IMR-90 (cell line): Measurements from ENCODE around the gene SSR3. TPM values are rescaled to one million over a fixed set of nuclear protein-coding genes. Genes with fewer than 3 reads are reported as not detected.

Experiments used
- ATAC-seq: fragments of 200-7000 bp; cut with Tn5 transposase; 2 replicates; pipeline ENCODE4 v1.9.1; 2020; ENCODE audit warnings: low read depth, mild to moderate bottlenecking, moderate library complexity
- BruUV-seq: library from RNA; stranded (reverse); fragments of 400-500 nt; replicated peaks from 2 replicates; lab custom pipeline; 2021; lab: Mats Ljungman, UMichigan
- CTCF ChIA-PET: fragments of 300-600 bp; formaldehyde crosslinking; extraction: SDS; loops from one replicate; lab custom pipeline; 2021; ENCODE audit warnings: antibody characterized with exemption; lab: Yijun Ruan, JAX
- POLR2A ChIA-PET: fragments of 300-600 bp; sonication (Branson Sonifier 250); formaldehyde crosslinking; loops from one replicate; lab custom pipeline; 2022; ENCODE audit warnings: antibody characterized with exemption; ENCODE audit not compliant: unreplicated experiment; lab: Charles Lee
- DNase-seq: peaks from one replicate; pipeline ENCODE4 v3.0.0; 2013
- H2AFZ ChIP-seq: replicated peaks from 2 replicates; pipeline ENCODE3; 2013; ENCODE audit warnings: low read length, mild to moderate bottlenecking; ENCODE audit not compliant: poor library complexity
- H2AK5ac ChIP-seq: 2 replicates; pipeline ENCODE4 v1.6.1; 2013; ENCODE audit warnings: low read depth, low read length, inconsistent platforms
- H2AK9ac ChIP-seq: replicated peaks from 2 replicates; pipeline ENCODE3; 2013; ENCODE audit warnings: mild to moderate bottlenecking, low read depth, low read length, moderate library complexity; ENCODE audit not compliant: poor library complexity
- H2BK120ac ChIP-seq: 2 replicates; pipeline ENCODE4 v1.6.1; 2013; ENCODE audit warnings: low read depth, low read length, inconsistent platforms
- H2BK15ac ChIP-seq: 3 replicates; pipeline ENCODE4 v1.6.1; 2013; ENCODE audit warnings: low read depth, low read length, inconsistent platforms
- H2BK20ac ChIP-seq: 2 replicates; pipeline ENCODE4 v1.6.1; 2013; ENCODE audit warnings: low read depth, mild to moderate bottlenecking, inconsistent platforms, low read length, moderate library complexity
- H2BK5ac ChIP-seq: 2 replicates; pipeline ENCODE4 v1.6.1; 2013; ENCODE audit warnings: mild to moderate bottlenecking, low read depth, low read length, inconsistent platforms; ENCODE audit not compliant: poor library complexity, severe bottlenecking
- H3K14ac ChIP-seq: replicated peaks from 2 replicates; pipeline ENCODE4 v1.6.1; 2013; ENCODE audit warnings: low read depth, low read length, inconsistent platforms
- H3K18ac ChIP-seq: 2 replicates; pipeline ENCODE4 v1.6.1; 2013; ENCODE audit warnings: low read depth, low read length, control low read depth
- H3K23ac ChIP-seq: 2 replicates; pipeline ENCODE4 v1.6.1; 2013; ENCODE audit warnings: low read depth, low read length, inconsistent platforms
- H3K27ac ChIP-seq: 2 replicates; pipeline ENCODE4 v1.5.1; 2013; ENCODE audit warnings: mild to moderate bottlenecking, control low read depth, low read length; ENCODE audit not compliant: insufficient read depth
- H3K27me3 ChIP-seq: 2 replicates; pipeline ENCODE4 v1.6.1; 2013; ENCODE audit warnings: low read length; ENCODE audit not compliant: control insufficient read depth, insufficient read depth
- H3K36me3 ChIP-seq: 2 replicates; pipeline ENCODE4 v1.6.1; 2013; ENCODE audit warnings: low read length, mixed read lengths; ENCODE audit not compliant: control insufficient read depth, insufficient read depth
- H3K4ac ChIP-seq: 2 replicates; pipeline ENCODE4 v1.6.1; 2013; ENCODE audit warnings: low read depth, low read length, inconsistent platforms
- H3K4me1 ChIP-seq: 2 replicates; pipeline ENCODE4 v1.6.1; 2013; ENCODE audit warnings: low read length, mixed read lengths; ENCODE audit not compliant: control insufficient read depth, insufficient read depth
- H3K4me2 ChIP-seq: 2 replicates; pipeline ENCODE4 v1.6.1; 2013; ENCODE audit warnings: low read depth, mild to moderate bottlenecking, control low read depth, low read length, moderate library complexity
- H3K4me3 ChIP-seq: 2 replicates; pipeline ENCODE4 v1.5.1; 2013; ENCODE audit warnings: low read depth, mild to moderate bottlenecking, control low read depth, low read length, moderate library complexity; ENCODE audit not compliant: insufficient read depth
- H3K56ac ChIP-seq: 2 replicates; pipeline ENCODE4 v1.6.1; 2013; ENCODE audit warnings: low read length, inconsistent platforms; ENCODE audit not compliant: insufficient read depth; ENCODE audit errors: extremely low read depth
- H3K79me1 ChIP-seq, 2 experiments: 2 replicates each; pipeline ENCODE4 v1.6.1; 2013; ENCODE audit warnings: low read length in 2 of 2, inconsistent platforms in 1 of 2, low read depth in 1 of 2
- H3K9ac ChIP-seq: 2 replicates; pipeline ENCODE4 v1.6.1; 2013; ENCODE audit warnings: low read depth, low read length, control low read depth
- H3K9me1 ChIP-seq: 2 replicates; pipeline ENCODE4 v1.6.1; 2013; ENCODE audit warnings: low read length, inconsistent platforms; ENCODE audit not compliant: insufficient read depth
- H3K9me3 ChIP-seq: 2 replicates; pipeline ENCODE4 v1.6.1; 2013; ENCODE audit warnings: low read length; ENCODE audit not compliant: control insufficient read depth, insufficient read depth
- H4K20me1 ChIP-seq: 2 replicates; pipeline ENCODE4 v1.6.1; 2013; ENCODE audit warnings: low read length, inconsistent platforms; ENCODE audit not compliant: insufficient read depth
- H4K5ac ChIP-seq: 2 replicates; pipeline ENCODE4 v1.6.1; 2013; ENCODE audit warnings: mild to moderate bottlenecking, low read depth, low read length, control low read depth
- H4K8ac ChIP-seq, 2 experiments: 2 replicates each; pipeline ENCODE4 v1.6.1; 2013; ENCODE audit warnings: low read depth in 2 of 2, low read length in 2 of 2, control low read depth in 1 of 2, inconsistent platforms in 1 of 2
- H4K91ac ChIP-seq: 2 replicates; pipeline ENCODE4 v1.6.1; 2013; ENCODE audit warnings: low read depth, low read length, inconsistent platforms; ENCODE audit not compliant: insufficient read depth
- POLR2A ChIP-seq: IDR thresholded peaks from 2 replicates; pipeline ENCODE4 v1.6.1; 2012; ENCODE audit warnings: mild to moderate bottlenecking, low read depth, low read length
- RFX5 ChIP-seq: IDR thresholded peaks from 2 replicates; pipeline ENCODE4 v1.8.0; 2012; ENCODE audit warnings: low read depth, mild to moderate bottlenecking, low read length, moderate library complexity
- SMC3 ChIP-seq: fragments of 150-350 bp; IDR thresholded peaks from 2 replicates; pipeline ENCODE4 v1.6.1; 2016; ENCODE audit warnings: low read depth, mild to moderate bottlenecking, antibody characterized with exemption, low read length, moderate library complexity
- WGBS, 2 experiments: methylation state at CpG; one replicate each; pipeline versions ENCODE4 v1.1.5 to v1.1.7; 2013; ENCODE audit warnings: missing lambda C conversion rate in 2 of 2; ENCODE audit not compliant: insufficient read length in 1 of 2; ENCODE audit errors: extremely low coverage in 2 of 2; 5-methylcytosine and 5-hydroxymethylcytosine counted together
- dilution Hi-C: fragments of 300-500 bp; cut with HindIII; formaldehyde crosslinking; loops from one replicate; pipeline ENCODE4 v1.14.3; 2018; ENCODE audit warnings: low sequenced_read_pairs; ENCODE audit not compliant: unreplicated experiment
- in situ Hi-C: fragments of 300-500 bp; cut with MboI; formaldehyde crosslinking; loops from 3 replicates; pipeline ENCODE4 v1.14.3; 2019; ENCODE audit warnings: low sequenced_read_pairs, inconsistent platforms, mixed read lengths
- intact Hi-C: fragments of 100-400 bp; cut with micrococcal nuclease; formaldehyde crosslinking; loops from 2 replicates; pipeline ENCODE4 v1.10.0; 2022
- polyA plus RNA-seq, 3 experiments: library from polyadenylated mRNA; depleted of rRNA; stranded (reverse); fragments of >200 nt; gene quantifications; 2 replicates each; pipeline ENCODE4 v1.2.3, GENCODE V29; 2012; ENCODE audit warnings: low replicate concordance in 1 of 3
- total RNA-seq: library from RNA; depleted of rRNA; stranded (reverse); fragments of >200 nt; gene quantifications from 2 replicates; pipeline ENCODE4 v1.2.3, GENCODE V29; 2012

Gene SSR3
- total and polyA plus RNA-seq, 2 of the 4 experiments (the other 2 are of a cell fraction): 246 to 608 TPM

DNA sequence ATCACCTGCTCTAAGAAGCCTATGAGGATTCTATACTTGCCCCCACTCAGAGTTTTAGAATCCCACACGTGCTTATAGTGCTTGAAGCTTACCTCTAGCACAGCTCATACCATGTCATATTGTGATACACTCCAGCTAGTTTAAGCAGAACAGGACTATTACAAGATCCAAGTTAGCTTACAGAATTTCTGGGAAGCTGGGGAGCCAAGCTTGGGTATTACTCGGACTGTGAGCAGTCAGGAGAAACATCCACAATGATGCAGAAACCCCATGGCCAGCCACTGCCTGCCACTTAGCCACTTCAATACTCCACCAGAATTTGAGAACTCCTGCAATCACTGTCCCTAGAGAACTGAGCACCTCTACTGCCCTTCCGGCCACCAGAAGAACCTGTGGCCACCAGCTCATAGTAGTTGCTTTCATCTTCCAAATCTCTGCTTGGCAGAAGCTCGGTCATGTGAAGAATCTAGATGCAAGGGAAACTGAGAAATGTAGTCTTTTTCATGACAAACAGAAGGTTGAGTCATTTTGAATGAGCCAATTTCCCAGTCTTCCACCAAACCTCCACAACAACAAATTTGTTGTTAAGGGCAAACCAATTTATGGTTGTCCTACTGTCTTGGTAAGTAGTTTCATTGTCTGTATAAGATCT is 27.7 kb upstream of the SSR3 start:
- Histone ChIP-seq H3K9me3 (no peaks in the 10 kb centered on the region), H3K4me3 (no peak overlapping the region), H2BK20ac (no peak overlapping the region), H3K18ac (no peak overlapping the region), H3K36me3 (no peaks in the 10 kb centered on the region), H4K5ac (no peak overlapping the region), H3K56ac (no peak overlapping the region), H3K27ac (no peak overlapping the region), H2AK9ac (no peak overlapping the region), H3K14ac (no peak overlapping the region), H2BK120ac (no peak overlapping the region), H3K27me3 (no peaks in the 10 kb centered on the region), H3K9me1 (no peaks in the 10 kb centered on the region; the same call in 1 of the 2 replicates), H2BK5ac (no peak overlapping the region), H3K4me1 (no peaks in the 10 kb centered on the region), H3K79me1 (no peaks in the 10 kb centered on the region), H2AK5ac (no peak overlapping the region), H3K4ac (no peak overlapping the region), H4K20me1 (no peaks in the 10 kb centered on the region), H3K23ac (no peak overlapping the region), H2AFZ (no peak overlapping the region), H2BK15ac (no peak overlapping the region), H3K4me2 (no peak overlapping the region), H4K91ac (no peak overlapping the region), H4K8ac (no peak overlapping the region), H3K9ac (no peak overlapping the region)
- BruUV-seq: no TSS peak
- ATAC-seq (no peak), DNase-seq (no peak)
- ChIA-PET POLR2A (no interaction called here), CTCF (no interaction called here)
- in situ Hi-C loops (no loop called here), dilution Hi-C loops (no loop called here), intact Hi-C loops (no loop called here)
- WGBS, 2 experiments: 83% methylated on average over 1 of the region's 4 CpGs; no CpG with 5 or more reads in 1 of the 2 experiments
- TF ChIP-seq SMC3 (no peak), POLR2A (no peak), RFX5 (no peak)
